ENCODE data around the gene RLN2.

Gene RLN2

DNA sequence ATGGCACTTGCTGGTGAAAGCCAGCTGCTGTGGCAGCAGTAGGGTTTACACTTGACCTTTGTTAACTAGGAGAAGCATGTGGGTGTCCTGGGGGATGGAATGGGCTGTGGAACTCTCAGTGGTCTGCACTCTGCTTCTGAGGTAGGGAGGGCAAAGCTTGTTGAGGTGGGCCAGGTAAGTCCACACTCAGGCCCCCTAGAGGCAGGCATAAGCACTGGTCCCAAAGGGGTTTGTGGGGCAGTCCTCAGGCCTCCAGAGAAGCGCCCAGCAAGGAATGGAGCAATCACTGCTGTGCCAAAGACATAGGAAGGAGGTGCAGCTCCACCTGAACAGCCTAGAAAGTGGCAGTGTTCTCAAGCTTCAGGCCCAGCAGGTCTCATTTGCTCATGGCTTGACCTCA lies 38.6 kb downstream of the RLN2 start:
- H3K4me3 ChIP-seq (ENCODE audit: low read length in 2 of 2) = no peak overlapping the region
- no peaks in the 10 kb centered on the region for H3K36me3 ChIP-seq (ENCODE audit: control insufficient read depth in 2 of 2, insufficient read depth in 2 of 2, low read length in 2 of 2)
- no peaks in the 10 kb centered on the region for H3K4me1 ChIP-seq (ENCODE audit: control insufficient read depth, insufficient read depth, low read length)
- no peak overlapping the region for H3K27ac ChIP-seq (ENCODE audit: low read length)
- no peaks in the 10 kb centered on the region for H3K9me3 ChIP-seq (ENCODE audit: control insufficient read depth in 2 of 2, low read length in 2 of 2)
- no peaks in the 10 kb centered on the region for H3K27me3 ChIP-seq (ENCODE audit: control insufficient read depth in 1 of 2, insufficient read depth in 2 of 2, low read length in 2 of 2)
- H3K9ac ChIP-seq (ENCODE audit: low read length in 2 of 2) = no peak overlapping the region

- Histone ChIP-seq H3K9me3 (ENCODE audit: control insufficient read depth in 2 of 2, low read length in 2 of 2) (no peaks in the 10 kb centered on the region), H3K36me3 (ENCODE audit: control insufficient read depth in 2 of 2, insufficient read depth in 2 of 2, low read length in 2 of 2) (no peaks in the 10 kb centered on the region), H3K9ac (ENCODE audit: low read length in 2 of 2) (no peak overlapping the region), H3K4me3 (ENCODE audit: low read length in 2 of 2) (no peak overlapping the region), H3K27ac (ENCODE audit: low read length) (no peak overlapping the region), H3K27me3 (ENCODE audit: control insufficient read depth in 1 of 2, insufficient read depth in 2 of 2, low read length in 2 of 2) (no peaks in the 10 kb centered on the region), H3K4me1 (ENCODE audit: control insufficient read depth, insufficient read depth, low read length) (no peaks in the 10 kb centered on the region)
These were observed 40.3 kb downstream of the RLN2 start for GRCh38 chr9:5264219-5264595.

DNA sequence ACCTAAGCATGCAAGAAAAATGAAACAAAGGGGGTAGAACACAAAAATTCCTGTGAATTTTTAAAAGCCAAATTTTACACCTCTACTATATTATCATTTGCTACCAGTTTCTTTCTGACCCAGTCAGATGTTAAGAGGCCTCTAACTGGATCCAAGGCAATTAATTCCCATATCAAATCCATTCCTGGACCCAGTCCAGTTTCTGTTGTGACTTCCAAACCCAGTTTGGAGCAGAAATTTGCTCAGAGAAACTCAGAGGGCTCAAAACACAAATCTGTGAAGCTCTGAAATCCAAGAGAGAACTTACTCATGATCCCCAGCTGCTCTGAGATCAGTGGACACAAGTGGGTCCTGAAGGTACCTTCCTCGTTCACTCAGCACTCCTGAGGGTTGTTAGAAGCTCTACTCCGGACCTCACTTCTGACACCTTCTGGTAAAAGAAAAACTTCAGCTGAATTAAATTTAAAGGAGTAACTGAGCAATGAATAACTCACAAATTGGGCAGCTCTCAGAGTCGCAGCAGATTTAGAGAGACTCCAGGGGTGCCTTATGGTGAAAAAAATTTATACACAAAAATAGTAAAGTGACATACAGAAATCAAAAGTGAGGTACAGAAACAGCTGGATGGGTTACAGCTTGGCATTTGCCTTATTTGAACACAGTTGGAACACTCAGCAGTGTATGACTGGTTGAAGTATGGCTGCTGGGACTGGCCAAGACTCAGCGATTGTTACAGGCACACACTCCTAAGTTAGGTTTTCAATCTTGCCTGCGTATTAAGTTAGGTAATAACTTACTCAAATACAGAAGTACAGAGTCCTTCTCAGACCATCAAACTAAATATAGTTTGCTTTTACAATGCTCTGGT lies 40.9 kb downstream of the RLN2 start:
- no peak overlapping the region for H3K9ac ChIP-seq (ENCODE audit: low read length in 2 of 2)

More for the DNA sequence above, 40.9 kb downstream of the RLN2 start:
- H3K36me3 ChIP-seq (ENCODE audit: control insufficient read depth in 2 of 2, insufficient read depth in 2 of 2, low read length in 2 of 2) = no peaks in the 10 kb centered on the region
- H3K9me3 ChIP-seq (ENCODE audit: control insufficient read depth in 2 of 2, low read length in 2 of 2) = no peaks in the 10 kb centered on the region
- H3K4me3 ChIP-seq (ENCODE audit: low read length in 2 of 2) = no peak overlapping the region
- H3K27me3 ChIP-seq (ENCODE audit: control insufficient read depth in 1 of 2, insufficient read depth in 2 of 2, low read length in 2 of 2) = no peaks in the 10 kb centered on the region
- H3K4me1 ChIP-seq (ENCODE audit: control insufficient read depth, insufficient read depth, low read length) = no peaks in the 10 kb centered on the region
- H3K27ac ChIP-seq (ENCODE audit: low read length) = no peak overlapping the region
